Neural cell (in vitro differentiated cells): ENCODE data around the gene EYA2. TPM values are rescaled to one million over a fixed set of nuclear protein-coding genes. Genes with fewer than 3 reads are reported as not detected.

Experiments
- H2AFZ ChIP-seq: fragments of 200-600, 300-800 bp; sonication (generic), shearing (Covaris generic); 2 replicates; pipeline ENCODE4 v1.6.0; 2014; ENCODE audit warnings: low read depth, mild to moderate bottlenecking, antibody characterized with exemption, low read length, moderate library complexity
- H3F3A ChIP-seq: fragments of 200-600 bp; shearing (Covaris generic); 2 replicates; pipeline ENCODE4 v1.6.1; 2016; ENCODE audit warnings: mild to moderate bottlenecking, moderate library complexity, mixed read lengths, antibody characterized with exemption, low read length; ENCODE audit not compliant: insufficient read depth, poor library complexity, severe bottlenecking
- H3K27ac ChIP-seq: fragments of 200-600, 300-800 bp; sonication (generic), shearing (Covaris generic); 2 replicates; pipeline ENCODE4 v1.5.1; 2014; ENCODE audit warnings: mild to moderate bottlenecking, low read length, moderate library complexity
- H3K27me3 ChIP-seq: fragments of 300-800, 200-600 bp; sonication (generic), shearing (Covaris generic); 2 replicates; pipeline ENCODE4 v1.6.0; 2014; ENCODE audit warnings: mild to moderate bottlenecking, low read depth, low read length, moderate library complexity; ENCODE audit not compliant: insufficient read depth
- H3K36me3 ChIP-seq: fragments of 300-800, 200-600 bp; sonication (generic), shearing (Covaris generic); 2 replicates; pipeline ENCODE4 v1.5.1; 2014; ENCODE audit warnings: mild to moderate bottlenecking, antibody characterized with exemption, low read length, moderate library complexity; ENCODE audit not compliant: insufficient read depth
- H3K4me2 ChIP-seq: fragments of 300-800, 200-600 bp; sonication (generic), shearing (Covaris generic); 2 replicates; pipeline ENCODE4 v1.6.0; 2014; ENCODE audit warnings: mild to moderate bottlenecking, low read length
- H3K4me3 ChIP-seq: fragments of 300-800, 200-600 bp; sonication (generic), shearing (Covaris generic); 2 replicates; pipeline ENCODE4 v1.5.1; 2014; ENCODE audit warnings: mild to moderate bottlenecking, low read length, moderate library complexity
- H3K79me2 ChIP-seq: fragments of 200-600 bp; shearing (Covaris generic); replicated peaks from 2 replicates; pipeline ENCODE4 v1.6.0; 2014; ENCODE audit warnings: mild to moderate bottlenecking, low read length, moderate library complexity; ENCODE audit not compliant: insufficient read depth
- H3K9ac ChIP-seq: fragments of 300-800, 200-600 bp; sonication (generic), shearing (Covaris generic); 2 replicates; pipeline ENCODE4 v1.6.1; 2016; ENCODE audit warnings: mild to moderate bottlenecking, low read length, mixed read lengths
- H3K9me2 ChIP-seq: fragments of 200-600 bp; shearing (Covaris generic); 2 replicates; pipeline ENCODE4 v1.6.1; 2016; ENCODE audit warnings: mild to moderate bottlenecking, low read length, mixed read lengths; ENCODE audit not compliant: insufficient read depth
- H3K9me3 ChIP-seq: fragments of 200-600, 300-800 bp; sonication (generic), shearing (Covaris generic); 2 replicates; pipeline ENCODE4 v1.6.1; 2016; ENCODE audit warnings: mild to moderate bottlenecking, mixed run types, low read length, moderate library complexity, mixed read lengths
- H4K20me1 ChIP-seq: fragments of 200-600 bp; shearing (Covaris generic); 2 replicates; pipeline ENCODE4 v1.6.1; 2016; ENCODE audit warnings: mild to moderate bottlenecking, mixed run types; ENCODE audit not compliant: insufficient read depth
- EP300 ChIP-seq: fragments of 450-650 bp; conservative IDR thresholded peaks from 2 replicates; pipeline ENCODE4 v1.6.1; 2014; ENCODE audit warnings: antibody characterized with exemption, mild to moderate bottlenecking, moderate library complexity; ENCODE audit not compliant: poor library complexity, severe bottlenecking
- EZH2 ChIP-seq: fragments of 200-600, 300-800 bp; shearing (Covaris generic), sonication (generic); IDR thresholded peaks from 2 replicates; pipeline ENCODE4 v1.6.1; 2014; ENCODE audit warnings: antibody characterized with exemption, low read length, borderline replicate concordance, mild to moderate bottlenecking; ENCODE audit not compliant: insufficient read depth, poor library complexity, severe bottlenecking
- MXI1 ChIP-seq: fragments of 450-650 bp; conservative IDR thresholded peaks from 2 replicates; pipeline ENCODE4 v1.6.1; 2014; ENCODE audit warnings: antibody characterized with exemption, mild to moderate bottlenecking; ENCODE audit not compliant: poor library complexity, severe bottlenecking
- POLR2AphosphoS5 ChIP-seq: IDR thresholded peaks from 2 replicates; pipeline ENCODE4 v1.6.1; 2012
- RAD21 ChIP-seq: fragments of 450-650 bp; conservative IDR thresholded peaks from 2 replicates; pipeline ENCODE4 v1.6.1; 2014; ENCODE audit warnings: antibody characterized with exemption, mild to moderate bottlenecking, moderate library complexity
- REST ChIP-seq: IDR thresholded peaks from 2 replicates; pipeline ENCODE4 v1.6.1; 2012; ENCODE audit warnings: borderline replicate concordance
- SMC3 ChIP-seq: fragments of 450-650 bp; conservative IDR thresholded peaks from 2 replicates; pipeline ENCODE4 v1.6.1; 2014; ENCODE audit warnings: antibody characterized with exemption, mild to moderate bottlenecking, moderate library complexity; ENCODE audit not compliant: poor library complexity
- TAF1 ChIP-seq: IDR thresholded peaks from 2 replicates; pipeline ENCODE4 v1.6.1; 2012; ENCODE audit warnings: low read depth
- polyA plus RNA-seq: library from polyadenylated mRNA; depleted of rRNA; stranded (reverse); fragments of >200 nt; gene quantifications from 2 replicates; pipeline ENCODE4 v1.2.3, GENCODE V29; 2014
- TF ChIP-seq, protein P1 (sequence below): fragments of 450-650 bp; IDR thresholded peaks from 2 replicates; pipeline ENCODE4 v1.5.1; 2014; ENCODE audit warnings: antibody characterized with exemption, mild to moderate bottlenecking, moderate library complexity; ENCODE audit not compliant: poor library complexity, severe bottlenecking

EYA2 gene
- polyA plus RNA-seq, 1 donor from 2014 or later: 0.88 TPM

DNA sequence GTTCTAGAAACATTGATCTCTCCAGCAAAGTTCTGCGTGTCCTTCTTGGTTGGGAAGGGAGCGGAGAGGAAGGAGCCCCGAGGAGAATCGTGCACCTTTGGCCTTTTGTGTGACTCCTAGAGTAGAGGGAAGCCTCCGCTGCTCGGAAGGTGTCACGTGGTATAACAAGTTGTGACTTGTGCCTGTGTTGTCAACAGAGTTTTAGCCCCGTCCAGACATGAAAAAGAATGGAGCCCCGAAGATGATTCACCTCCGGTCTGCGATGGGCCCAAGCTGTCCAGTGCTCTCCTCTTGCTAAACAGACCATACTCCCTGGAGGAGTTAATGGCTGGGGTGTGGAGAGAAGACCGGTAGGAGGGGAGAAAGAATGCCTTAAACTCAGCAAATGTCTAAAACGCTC, 7.0 kb downstream of the EYA2 start:
- H3K9me2 ChIP-seq: no peaks in the 10 kb centered on the region
- H3F3A ChIP-seq: no peaks in the 10 kb centered on the region
- no peaks in the 10 kb centered on the region for H3K36me3 ChIP-seq
- TF ChIP-seq, protein P1, sequence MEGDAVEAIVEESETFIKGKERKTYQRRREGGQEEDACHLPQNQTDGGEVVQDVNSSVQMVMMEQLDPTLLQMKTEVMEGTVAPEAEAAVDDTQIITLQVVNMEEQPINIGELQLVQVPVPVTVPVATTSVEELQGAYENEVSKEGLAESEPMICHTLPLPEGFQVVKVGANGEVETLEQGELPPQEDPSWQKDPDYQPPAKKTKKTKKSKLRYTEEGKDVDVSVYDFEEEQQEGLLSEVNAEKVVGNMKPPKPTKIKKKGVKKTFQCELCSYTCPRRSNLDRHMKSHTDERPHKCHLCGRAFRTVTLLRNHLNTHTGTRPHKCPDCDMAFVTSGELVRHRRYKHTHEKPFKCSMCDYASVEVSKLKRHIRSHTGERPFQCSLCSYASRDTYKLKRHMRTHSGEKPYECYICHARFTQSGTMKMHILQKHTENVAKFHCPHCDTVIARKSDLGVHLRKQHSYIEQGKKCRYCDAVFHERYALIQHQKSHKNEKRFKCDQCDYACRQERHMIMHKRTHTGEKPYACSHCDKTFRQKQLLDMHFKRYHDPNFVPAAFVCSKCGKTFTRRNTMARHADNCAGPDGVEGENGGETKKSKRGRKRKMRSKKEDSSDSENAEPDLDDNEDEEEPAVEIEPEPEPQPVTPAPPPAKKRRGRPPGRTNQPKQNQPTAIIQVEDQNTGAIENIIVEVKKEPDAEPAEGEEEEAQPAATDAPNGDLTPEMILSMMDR: no peak
- TF ChIP-seq POLR2AphosphoS5 (no peak), MXI1 (no peak), SMC3 (no peak), REST (no peak), TAF1 (no peak), EZH2 (no peak), RAD21 (no peak), EP300 (no peak)
- no peak overlapping the region for H3K27ac ChIP-seq
- H3K9ac ChIP-seq: no peak overlapping the region
- H3K4me3 ChIP-seq: no peak overlapping the region
- H3K9me3 ChIP-seq: no peaks in the 10 kb centered on the region
- H3K4me2 ChIP-seq: no peak overlapping the region
- no peaks in the 10 kb centered on the region for H3K79me2 ChIP-seq
- H3K27me3 ChIP-seq: peaks cover 20% of the 10 kb centered on the region
- H2AFZ ChIP-seq: no peak overlapping the region
- H4K20me1 ChIP-seq: no peaks in the 10 kb centered on the region

- H3K9me3 ChIP-seq: no peaks in the 10 kb centered on the region
- H3K36me3 ChIP-seq: no peaks in the 10 kb centered on the region
- peaks cover 4% of the 10 kb centered on the region for H3K27me3 ChIP-seq
- no peaks in the 10 kb centered on the region for H4K20me1 ChIP-seq
- H3K79me2 ChIP-seq: no peaks in the 10 kb centered on the region
- H3K9me2 ChIP-seq: no peaks in the 10 kb centered on the region
- H3K4me3 ChIP-seq: no peak overlapping the region
- no peaks in the 10 kb centered on the region for H3F3A ChIP-seq
- no peak overlapping the region for H2AFZ ChIP-seq
- H3K27ac ChIP-seq: no peak overlapping the region
- H3K9ac ChIP-seq: no peak overlapping the region
- H3K4me2 ChIP-seq: no peak overlapping the region
- no peak for TF ChIP-seq SMC3
- TF ChIP-seq MXI1: no peak
- TF ChIP-seq, protein P1: no peak
- TF ChIP-seq REST: no peak
- TF ChIP-seq RAD21: no peak
- TF ChIP-seq EZH2: no peak
These were observed 8.6 kb downstream of the EYA2 start for GRCh38 chr20:46903256-46903655.
